AG09309 (cell line): ENCODE results near the gene LYPD6B.

Experiments
- DNase-seq: peaks from one replicate; pipeline ENCODE4 v3.0.0-alpha.2; 2010; ENCODE audit warnings: low read depth
- H3K4me3 ChIP-seq: 2 replicates; pipeline ENCODE4 v1.5.1; 2011; ENCODE audit warnings: mild to moderate bottlenecking, low read depth, low read length, moderate library complexity; ENCODE audit not compliant: control insufficient read depth
- TF ChIP-seq, protein P1 (sequence below): IDR thresholded peaks from 2 replicates; pipeline ENCODE4 v1.5.1; 2011; ENCODE audit warnings: mild to moderate bottlenecking, low read depth, low read length, inconsistent platforms; ENCODE audit not compliant: insufficient read depth, control insufficient read depth; ENCODE audit errors: missing control alignments

The LYPD6B gene

DNA sequence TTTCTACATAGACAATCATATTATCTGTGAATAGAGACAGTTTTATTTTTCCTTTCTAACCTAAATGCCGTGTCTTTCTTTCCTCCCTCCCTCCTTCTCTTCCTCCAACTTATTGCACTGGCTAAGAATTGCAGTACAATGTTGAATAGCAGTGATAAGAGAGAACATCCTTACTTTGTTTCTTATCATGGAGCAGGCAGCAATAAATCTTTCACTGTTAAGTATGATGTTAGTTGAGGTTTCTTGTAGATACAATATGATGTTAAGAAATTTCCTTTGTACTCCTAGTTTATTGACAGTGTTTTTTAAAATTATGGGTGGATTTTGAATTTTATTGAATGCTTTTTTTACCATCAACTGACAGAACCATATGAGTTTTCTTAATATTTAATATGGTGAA lies 6.0 kb downstream of the LYPD6B start:
- no peak for DNase-seq
- H3K4me3 ChIP-seq: no peak overlapping the region
- TF ChIP-seq, protein P1, sequence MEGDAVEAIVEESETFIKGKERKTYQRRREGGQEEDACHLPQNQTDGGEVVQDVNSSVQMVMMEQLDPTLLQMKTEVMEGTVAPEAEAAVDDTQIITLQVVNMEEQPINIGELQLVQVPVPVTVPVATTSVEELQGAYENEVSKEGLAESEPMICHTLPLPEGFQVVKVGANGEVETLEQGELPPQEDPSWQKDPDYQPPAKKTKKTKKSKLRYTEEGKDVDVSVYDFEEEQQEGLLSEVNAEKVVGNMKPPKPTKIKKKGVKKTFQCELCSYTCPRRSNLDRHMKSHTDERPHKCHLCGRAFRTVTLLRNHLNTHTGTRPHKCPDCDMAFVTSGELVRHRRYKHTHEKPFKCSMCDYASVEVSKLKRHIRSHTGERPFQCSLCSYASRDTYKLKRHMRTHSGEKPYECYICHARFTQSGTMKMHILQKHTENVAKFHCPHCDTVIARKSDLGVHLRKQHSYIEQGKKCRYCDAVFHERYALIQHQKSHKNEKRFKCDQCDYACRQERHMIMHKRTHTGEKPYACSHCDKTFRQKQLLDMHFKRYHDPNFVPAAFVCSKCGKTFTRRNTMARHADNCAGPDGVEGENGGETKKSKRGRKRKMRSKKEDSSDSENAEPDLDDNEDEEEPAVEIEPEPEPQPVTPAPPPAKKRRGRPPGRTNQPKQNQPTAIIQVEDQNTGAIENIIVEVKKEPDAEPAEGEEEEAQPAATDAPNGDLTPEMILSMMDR: no peak

DNA sequence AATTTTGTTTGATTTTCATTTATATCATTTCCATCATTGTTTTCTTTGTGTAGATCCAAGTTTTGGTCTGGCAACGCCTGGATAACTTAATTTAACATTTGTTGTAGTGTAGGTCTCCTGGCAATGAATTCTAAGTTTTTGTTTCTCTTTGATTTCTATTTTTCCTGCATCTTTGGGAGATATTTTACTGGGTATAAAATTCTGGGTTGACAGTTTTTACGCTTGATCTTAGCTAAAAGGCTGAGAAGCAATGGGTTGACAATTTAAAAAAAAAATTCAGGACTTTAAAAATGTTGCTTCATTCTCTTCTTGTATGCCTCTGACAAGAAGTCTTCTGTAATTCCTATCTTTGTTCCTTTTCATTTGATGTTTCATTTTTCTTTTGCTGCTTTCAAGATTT lies 8.6 kb downstream of the LYPD6B start:
- TF ChIP-seq, protein P1: no peak
- no peak for DNase-seq
- no peak overlapping the region for H3K4me3 ChIP-seq

DNA sequence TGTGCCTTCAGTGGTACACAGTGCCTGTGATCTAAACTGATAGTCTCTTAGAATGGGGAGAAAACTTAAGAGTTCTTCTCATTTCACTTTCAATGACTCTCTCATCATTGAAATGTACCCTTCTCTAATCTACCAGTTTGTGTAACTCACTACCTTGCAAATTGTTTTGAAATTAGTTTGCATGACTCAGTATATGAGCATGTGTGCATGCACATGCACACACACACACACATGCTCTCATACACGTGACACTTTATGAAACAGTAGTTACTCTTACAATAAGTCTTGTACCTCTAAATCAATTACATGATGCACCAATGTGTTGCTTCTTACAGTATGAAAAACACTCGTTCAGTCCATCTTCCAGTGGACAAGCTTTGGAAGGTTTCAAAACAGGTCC lies 10.6 kb downstream of the LYPD6B start:
- no peak overlapping the region for H3K4me3 ChIP-seq
- TF ChIP-seq, protein P1: no peak
- DNase-seq: peak; percentile 37

DNA sequence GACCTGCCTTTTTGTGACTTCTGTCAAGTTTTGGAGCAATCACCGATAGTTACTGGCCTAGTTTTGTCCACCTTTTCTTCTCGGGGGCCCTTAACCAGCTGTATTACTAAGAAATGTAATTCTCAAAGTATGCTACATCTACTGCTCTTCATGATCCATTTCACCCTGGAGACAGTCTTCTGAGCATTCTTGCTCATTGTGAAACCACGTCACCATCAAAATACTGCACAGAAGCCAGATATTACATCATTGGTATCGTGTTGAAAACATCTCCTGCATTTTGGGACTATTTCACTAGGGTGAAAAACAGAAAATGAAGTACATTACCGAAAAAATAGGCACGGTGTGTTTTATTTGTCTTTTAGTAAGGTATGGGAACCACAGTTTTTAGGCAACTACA lies 11.7 kb downstream of the LYPD6B start:
- peak; percentile 45 for DNase-seq
- H3K4me3 ChIP-seq: no peak overlapping the region
- TF ChIP-seq, protein P1: no peak

DNA sequence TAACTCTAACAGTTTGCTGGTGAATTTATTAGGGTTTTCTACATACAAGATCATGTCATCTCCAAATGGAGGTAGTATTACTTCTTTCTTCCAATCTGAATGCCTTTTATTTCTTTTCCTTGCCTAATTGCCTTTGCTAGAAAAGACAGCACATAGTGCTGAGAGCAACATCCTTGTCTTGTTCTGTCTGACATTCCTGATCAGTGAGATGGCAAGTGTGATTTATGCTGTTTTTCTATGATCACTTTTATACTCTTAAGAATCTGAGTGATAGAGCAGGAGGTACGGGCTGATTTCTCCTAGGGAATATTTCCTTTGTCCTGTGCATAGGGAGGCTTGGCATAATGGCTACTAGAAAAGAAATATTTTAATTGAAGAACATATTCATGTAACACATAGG lies 17.3 kb downstream of the LYPD6B start:
- no peak overlapping the region for H3K4me3 ChIP-seq
- no peak for DNase-seq
- TF ChIP-seq, protein P1: no peak

DNA sequence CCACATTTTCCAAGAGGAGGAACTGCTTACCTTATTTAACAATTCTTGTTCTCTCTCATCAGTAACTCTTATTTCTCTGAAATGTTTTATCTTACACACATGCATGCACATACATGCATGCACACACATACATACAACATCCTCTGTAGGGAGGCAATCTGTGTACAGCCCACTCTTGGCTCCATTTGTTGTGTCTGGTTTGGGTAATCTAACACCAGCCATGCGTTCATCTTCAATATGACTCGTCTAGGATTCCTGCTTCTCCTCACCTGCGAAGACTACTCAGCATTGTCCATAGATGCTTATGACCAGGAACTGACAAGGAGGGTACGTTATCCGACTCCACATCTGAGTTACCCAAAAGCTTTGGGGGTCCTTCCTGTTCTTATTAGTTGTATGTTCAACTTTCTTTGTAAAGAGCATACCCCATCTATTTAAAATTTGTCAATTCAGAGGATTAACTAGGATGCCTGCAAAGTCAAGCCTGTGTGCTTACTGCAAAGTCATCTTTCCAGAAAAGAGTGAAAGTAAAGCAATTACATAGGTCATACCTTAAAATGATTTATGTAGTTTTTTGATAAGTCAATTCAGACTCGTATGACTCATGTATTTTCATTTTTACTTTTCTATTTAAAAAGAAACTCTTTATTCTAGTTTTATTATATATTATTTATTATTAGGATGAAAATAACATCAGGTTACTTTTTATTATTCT lies 18.2 kb downstream of the LYPD6B start:
- TF ChIP-seq, protein P1: no peak
- H3K4me3 ChIP-seq: no peak overlapping the region
- no peak for DNase-seq

DNA sequence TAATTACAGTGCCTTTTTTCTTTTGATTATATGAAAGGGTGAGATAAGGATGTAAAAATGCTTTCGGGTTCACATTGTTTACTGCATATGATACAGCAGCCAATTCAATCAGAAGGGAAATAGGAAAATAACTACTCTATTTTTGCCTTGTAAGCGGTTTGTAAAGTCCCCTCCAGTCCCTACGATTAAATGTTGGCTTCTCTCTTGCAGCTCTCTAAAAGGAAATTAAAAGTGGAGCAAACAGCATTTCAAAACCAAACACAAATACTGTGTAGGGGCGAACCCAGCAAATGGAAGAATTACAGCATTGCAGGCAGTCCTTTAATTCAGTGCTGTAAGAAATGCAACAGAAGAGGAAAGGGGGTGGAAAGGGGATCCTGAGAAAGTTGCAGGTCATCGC lies 18.9 kb downstream of the LYPD6B start:
- no peak for DNase-seq
- TF ChIP-seq, protein P1: no peak
- no peak overlapping the region for H3K4me3 ChIP-seq
